Omental fat pad (tissue), 4 donors: ENCODE data around the gene ALG9. TPM values are rescaled to one million over a fixed set of nuclear protein-coding genes. Genes with fewer than 3 reads are reported as not detected.

ENCODE experiments used
- ATAC-seq: fragments of 150-250 bp; one replicate; pipeline ENCODE4 v1.9.1; 2016; ENCODE audit warnings: mild to moderate bottlenecking, moderate library complexity; ENCODE audit not compliant: low FRiP score
- DNase-seq: peaks from one replicate; pipeline ENCODE4 v3.0.0-alpha.2; 2019; ENCODE audit warnings: low spot score
- small RNA-seq: library from RNA; depleted of rRNA; stranded (forward); fragments of <200 nt; gene quantifications from one replicate; pipeline ENCODE3, GENCODE V24; 2016
- total RNA-seq, 4 donors: library from RNA; depleted of rRNA; stranded (reverse); fragments of >200 nt; gene quantifications; one replicate each; pipeline ENCODE4 v1.1.0, GENCODE V29; 2016
- TF ChIP-seq, protein P1 (sequence below), 3 donors: fragments of 450-650 bp; IDR thresholded peaks; one replicate each; pipeline ENCODE4 v1.5.1; 2016 to 2017; ENCODE audit warnings: antibody characterized with exemption in 3 of 3, mild to moderate bottlenecking in 3 of 3, moderate library complexity in 2 of 3

ALG9 gene
- total RNA-seq, 4 donors from 2014 or later, result 21.0 to 168 (median 34.7) TPM

DNA sequence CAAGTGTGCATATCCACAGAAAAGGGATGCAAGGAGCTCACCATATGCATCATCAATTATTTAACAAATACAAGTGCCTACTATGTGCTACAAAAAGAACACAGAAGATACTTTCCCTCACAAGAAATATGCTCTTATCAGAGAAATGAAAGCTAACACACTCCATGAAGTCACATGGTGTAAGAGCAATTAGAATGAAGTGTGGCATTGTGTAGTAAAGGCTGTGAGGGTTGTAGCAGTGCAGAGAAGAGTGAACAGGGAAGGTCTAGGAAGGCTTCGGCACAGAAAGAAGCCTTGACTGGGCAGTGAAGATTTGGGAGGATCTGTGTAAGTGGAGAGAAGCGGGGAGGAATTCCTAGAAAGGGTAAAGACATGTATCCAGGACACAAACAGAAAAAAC, 127.7 kb downstream of the ALG9 start:
- TF ChIP-seq, protein P1, sequence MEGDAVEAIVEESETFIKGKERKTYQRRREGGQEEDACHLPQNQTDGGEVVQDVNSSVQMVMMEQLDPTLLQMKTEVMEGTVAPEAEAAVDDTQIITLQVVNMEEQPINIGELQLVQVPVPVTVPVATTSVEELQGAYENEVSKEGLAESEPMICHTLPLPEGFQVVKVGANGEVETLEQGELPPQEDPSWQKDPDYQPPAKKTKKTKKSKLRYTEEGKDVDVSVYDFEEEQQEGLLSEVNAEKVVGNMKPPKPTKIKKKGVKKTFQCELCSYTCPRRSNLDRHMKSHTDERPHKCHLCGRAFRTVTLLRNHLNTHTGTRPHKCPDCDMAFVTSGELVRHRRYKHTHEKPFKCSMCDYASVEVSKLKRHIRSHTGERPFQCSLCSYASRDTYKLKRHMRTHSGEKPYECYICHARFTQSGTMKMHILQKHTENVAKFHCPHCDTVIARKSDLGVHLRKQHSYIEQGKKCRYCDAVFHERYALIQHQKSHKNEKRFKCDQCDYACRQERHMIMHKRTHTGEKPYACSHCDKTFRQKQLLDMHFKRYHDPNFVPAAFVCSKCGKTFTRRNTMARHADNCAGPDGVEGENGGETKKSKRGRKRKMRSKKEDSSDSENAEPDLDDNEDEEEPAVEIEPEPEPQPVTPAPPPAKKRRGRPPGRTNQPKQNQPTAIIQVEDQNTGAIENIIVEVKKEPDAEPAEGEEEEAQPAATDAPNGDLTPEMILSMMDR (IDR thresholded peaks at IDR 0.05), result no peak
- DNase-seq (no peak), ATAC-seq (no peak)

DNA sequence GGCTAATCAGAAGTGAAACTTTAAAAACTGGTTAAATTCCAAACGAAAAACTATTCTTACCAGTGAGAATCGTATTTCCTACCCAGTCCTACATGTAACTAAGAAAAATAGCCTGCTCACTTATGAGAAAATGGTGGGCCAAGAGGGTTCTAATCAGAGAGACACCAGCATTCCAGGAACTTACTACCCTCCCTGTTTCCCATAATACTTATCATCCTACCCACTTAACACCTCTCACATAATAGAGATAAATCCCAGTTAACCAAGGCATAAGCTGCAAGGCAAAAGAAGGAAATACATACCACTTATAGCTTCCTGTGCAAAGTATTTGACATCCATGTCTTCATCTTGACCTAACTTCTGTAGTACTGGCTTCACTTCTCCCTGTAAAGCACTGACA, 129.6 kb downstream of the ALG9 start:
- ATAC-seq (no peak), DNase-seq (no peak)
- TF ChIP-seq, protein P1 (IDR thresholded peaks at IDR 0.05), result no peak

DNA sequence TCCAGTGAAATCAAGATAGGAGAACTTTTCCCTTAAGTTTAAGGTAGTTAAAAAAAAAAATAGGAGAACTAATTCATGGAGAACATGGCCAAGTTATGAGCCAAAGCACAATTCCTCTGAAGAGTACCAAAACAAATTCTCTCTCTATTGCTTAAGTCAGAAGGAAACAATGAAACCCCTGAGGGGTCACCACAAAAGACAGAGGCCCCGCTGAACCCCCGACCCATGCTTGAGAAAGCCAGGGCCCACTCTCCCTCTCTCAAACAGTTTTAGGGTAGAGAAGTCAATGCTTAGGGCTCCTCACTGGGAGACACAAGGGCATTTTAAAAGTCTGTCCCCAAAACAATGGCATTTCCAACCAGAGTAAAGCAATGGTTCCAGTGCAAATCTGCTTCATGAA, 132.1 kb downstream of the ALG9 start:
- DNase-seq, result no peak
- no peak for ATAC-seq

DNA sequence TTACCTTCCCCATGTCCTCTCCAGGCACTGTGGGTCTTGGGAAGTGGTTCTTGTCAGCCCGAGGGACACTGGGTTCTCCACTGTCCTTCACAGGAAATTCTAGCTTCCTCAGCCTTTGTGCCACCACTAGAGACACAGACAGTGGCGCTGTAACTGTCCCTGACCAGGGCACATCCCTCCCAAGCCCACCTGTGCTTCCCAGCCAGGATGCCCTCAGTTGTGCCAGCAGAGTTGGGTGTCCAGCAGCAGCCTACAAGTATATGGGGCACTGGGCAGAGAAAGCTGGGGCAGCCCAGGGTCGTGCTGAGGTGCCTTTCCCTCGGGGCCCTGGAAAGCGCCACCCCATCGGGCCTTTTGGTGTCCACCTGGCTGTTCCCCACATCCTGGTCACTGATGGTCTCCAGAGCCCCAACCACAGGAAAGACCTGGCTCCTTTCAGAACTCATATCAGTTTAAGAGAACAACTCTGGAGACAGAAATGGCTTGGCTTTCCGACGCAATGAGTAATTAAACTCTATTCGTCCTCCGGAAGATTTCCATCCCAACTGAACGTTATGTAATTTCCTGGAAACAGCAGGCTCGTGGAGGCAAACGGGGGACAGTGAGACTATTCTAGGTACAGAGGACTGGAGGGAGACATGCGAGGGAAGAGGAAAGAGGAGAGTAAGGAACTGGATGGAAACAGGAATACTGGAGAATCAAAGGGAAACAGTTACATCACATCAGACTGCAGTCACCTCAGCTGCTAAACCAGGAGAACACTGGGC, 133.8 kb downstream of the ALG9 start:
- TF ChIP-seq, protein P1 (IDR thresholded peaks at IDR 0.05), result no peak
- DNase-seq (no peak), ATAC-seq (no peak)

More for the DNA sequence above, 132.1 kb downstream of the ALG9 start:
- TF ChIP-seq, protein P1 (IDR thresholded peaks at IDR 0.05), result no peak

DNA sequence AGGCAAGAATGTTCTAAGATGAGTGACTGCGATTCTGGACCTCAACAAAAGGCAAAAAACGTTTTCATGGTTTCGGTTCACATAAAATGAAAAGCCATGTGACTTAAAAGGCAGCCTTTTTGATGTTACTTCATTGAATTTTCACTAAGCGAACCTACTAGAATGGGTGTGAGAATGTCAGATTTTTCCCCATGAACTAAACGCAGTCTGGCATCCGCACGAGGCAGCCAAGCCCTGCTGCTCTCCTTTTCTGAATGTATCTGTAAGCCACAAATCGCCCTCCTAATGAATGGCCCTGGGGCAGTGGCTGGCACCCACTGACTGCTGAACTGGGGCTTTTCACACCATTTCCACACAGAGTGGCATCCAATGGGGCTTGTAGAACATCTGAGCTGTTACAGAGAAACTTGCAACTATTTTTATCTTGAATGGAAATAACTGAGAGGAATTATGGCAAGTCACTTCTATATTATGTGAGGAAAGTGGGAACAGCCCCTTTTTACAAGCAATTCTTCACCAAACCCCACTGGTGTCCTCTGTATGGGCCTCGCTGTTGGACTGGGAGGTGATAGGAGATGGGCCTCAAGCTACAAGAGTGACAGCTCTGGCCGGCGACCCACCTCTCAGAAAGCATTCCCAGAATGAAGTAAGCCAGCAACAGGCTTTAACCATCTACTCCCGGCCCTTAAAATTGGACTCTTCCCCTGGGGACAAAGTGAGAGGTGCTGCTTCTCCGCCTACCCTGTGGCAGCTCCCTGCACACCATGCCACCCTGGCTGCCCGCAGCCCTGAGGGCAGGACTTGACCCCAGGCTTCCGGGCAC, 134.5 kb downstream of the ALG9 start:
- ATAC-seq (no peak), DNase-seq (no peak)
- TF ChIP-seq, protein P1 (IDR thresholded peaks at IDR 0.05), result no peak

Small RNA genes lying within 50 kb of the gene (small RNA-seq; reads per million reads assigned to genes)
- not detected for gene GNG5P3
- 0.39 reads per million for gene RPL37AP8

Other genes with a start within 250 kb of the ALG9 start
- 100 to 1,000 TPM in 2 of 4 donors, 10 to 100 TPM in 2; 30.9 to 139 (median 78.8) TPM for gene PPP2R1B, start 105.2 kb downstream of the ALG9 start, total RNA-seq
- 1 to 10 TPM; 1.1 to 2.7 (median 1.6) TPM for gene FDXACB1, start 7.6 kb upstream of the ALG9 start, total RNA-seq
- gene CFAP68, start 8.0 kb upstream of the ALG9 start, total RNA-seq, result 10 to 100 TPM; 12.2 to 40.0 (median 20.2) TPM
- 1,000 to 10,000 TPM in 1 of 4 donors, 100 to 1,000 TPM in 2, 10 to 100 TPM in 1; 82.4 to 1,340 (median 304) TPM for gene CRYAB, start 40.2 kb upstream of the ALG9 start, total RNA-seq
- gene HSPB2, start 41.2 kb upstream of the ALG9 start, total RNA-seq, result 1 to 10 TPM in 2 of 4 donors, not detected in 2; 3.1 to 4.6 TPM
- 1 to 10 TPM in 3 of 4 donors, not detected in 1; 3.4 to 7.9 (median 7.5) TPM for gene C11orf52, start 47.3 kb upstream of the ALG9 start, total RNA-seq
- gene DIXDC1, start 65.8 kb upstream of the ALG9 start, total RNA-seq, result 10 to 100 TPM; 36.4 to 79.3 (median 40.7) TPM
- 10 to 100 TPM; 20.5 to 61.6 (median 36.1) TPM for gene DLAT, start 153.8 kb upstream of the ALG9 start, total RNA-seq
- gene PIH1D2, start 202.4 kb upstream of the ALG9 start, total RNA-seq, result 1 to 10 TPM in 2 of 4 donors, under 1 TPM in 1, not detected in 1; 0.48 to 2.4 (median 1.8) TPM
- 10 to 100 TPM; 11.0 to 15.4 (median 11.1) TPM for gene NKAPD1, start 202.7 kb upstream of the ALG9 start, total RNA-seq
- 10 to 100 TPM; 31.5 to 37.1 (median 33.9) TPM for gene TIMM8B, start 215.2 kb upstream of the ALG9 start, total RNA-seq
- 100 to 1,000 TPM in 2 of 4 donors, 10 to 100 TPM in 2; 85.0 to 145 (median 104) TPM for gene SDHD, start 215.3 kb upstream of the ALG9 start, total RNA-seq